BJ (cell line): ENCODE measurements around the gene PFKP. TPM values are rescaled to one million over a fixed set of nuclear protein-coding genes. Genes with fewer than 3 reads are reported as not detected.

Source experiments
- CTCF ChIA-PET: fragments of 350-600 bp; formaldehyde crosslinking; extraction: SDS; loops from one replicate; lab custom pipeline; 2021; ENCODE audit warnings: antibody characterized with exemption, inconsistent platforms; lab: Yijun Ruan, JAX
- POLR2A ChIA-PET: fragments of 300-600 bp; sonication (Branson Sonifier 250); formaldehyde crosslinking; extraction: SDS; loops from one replicate; lab custom pipeline; 2021; ENCODE audit warnings: antibody characterized with exemption; lab: Charles Lee
- DNase-seq: peaks from one replicate; pipeline ENCODE4 v3.0.0-alpha.2; 2011; ENCODE audit warnings: low read depth
- H3K27me3 ChIP-seq: 2 replicates; pipeline ENCODE4 v1.6.0; 2011; ENCODE audit warnings: low read length; ENCODE audit not compliant: control insufficient read depth, insufficient read depth
- H3K36me3 ChIP-seq: 2 replicates; pipeline ENCODE4 v1.5.1; 2011; ENCODE audit warnings: low read length; ENCODE audit not compliant: control insufficient read depth, insufficient read depth
- H3K4me3 ChIP-seq: 2 replicates; pipeline ENCODE4 v1.5.1; 2011; ENCODE audit warnings: low read depth, mild to moderate bottlenecking, control low read depth, low read length
- polyA plus RNA-seq: library from polyadenylated mRNA; depleted of rRNA; stranded (reverse); fragments of >200 nt; gene quantifications from 2 replicates; pipeline ENCODE4 v1.2.3, GENCODE V29; 2011
- TF ChIP-seq, protein P1 (sequence below): IDR thresholded peaks from 2 replicates; pipeline ENCODE4 v1.5.1; 2011; ENCODE audit warnings: low read depth, mild to moderate bottlenecking, control low read depth, inconsistent platforms, low read length, moderate library complexity; ENCODE audit not compliant: insufficient read depth

The PFKP gene
- polyA plus RNA-seq, 1 experiment = 138 TPM

DNA sequence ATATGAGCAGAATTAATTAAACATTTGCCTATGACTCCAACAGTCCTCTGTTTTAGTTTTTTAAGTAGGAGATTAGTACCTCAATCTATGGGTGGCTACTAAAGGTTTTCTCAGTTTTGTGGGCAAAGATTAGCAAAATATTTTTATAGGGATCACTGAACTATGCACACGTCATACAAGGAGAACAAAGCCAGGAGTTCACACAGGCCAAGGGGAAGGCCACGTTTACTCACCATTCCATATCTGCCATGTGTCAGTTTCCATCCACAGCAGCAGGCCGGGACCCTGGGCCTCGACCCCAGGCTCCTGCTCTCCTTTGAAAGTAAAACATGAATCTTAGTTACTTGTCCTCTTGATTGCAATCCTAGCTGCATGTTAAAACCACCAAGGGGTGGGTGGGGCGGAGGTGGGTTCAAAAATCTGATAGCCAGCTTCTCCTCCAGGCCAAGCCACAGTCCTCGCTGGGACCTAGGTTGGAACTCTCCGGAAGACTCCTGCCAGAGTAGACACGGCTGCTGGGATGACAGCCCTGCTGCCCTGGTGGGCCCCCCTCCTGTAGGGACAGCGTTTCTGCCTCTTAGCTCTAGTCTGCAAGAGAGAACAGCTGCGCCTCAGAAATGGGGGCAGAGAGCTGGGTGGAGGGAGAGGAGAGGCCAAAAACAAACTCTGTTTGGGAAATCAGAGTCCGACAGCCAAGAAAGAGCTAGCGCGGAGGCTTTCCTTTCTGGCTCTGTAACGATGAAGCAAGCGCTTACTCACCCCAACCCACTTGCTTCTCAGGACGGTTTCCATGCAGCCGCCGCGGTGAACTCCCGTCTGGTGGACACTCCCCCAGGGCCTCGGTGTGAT lies 69.6 kb downstream of the PFKP start:
- H3K36me3 ChIP-seq = peaks cover 55% of the 10 kb centered on the region
- DNase-seq = no peak
- no peaks in the 10 kb centered on the region for H3K27me3 ChIP-seq
- TF ChIP-seq, protein P1, sequence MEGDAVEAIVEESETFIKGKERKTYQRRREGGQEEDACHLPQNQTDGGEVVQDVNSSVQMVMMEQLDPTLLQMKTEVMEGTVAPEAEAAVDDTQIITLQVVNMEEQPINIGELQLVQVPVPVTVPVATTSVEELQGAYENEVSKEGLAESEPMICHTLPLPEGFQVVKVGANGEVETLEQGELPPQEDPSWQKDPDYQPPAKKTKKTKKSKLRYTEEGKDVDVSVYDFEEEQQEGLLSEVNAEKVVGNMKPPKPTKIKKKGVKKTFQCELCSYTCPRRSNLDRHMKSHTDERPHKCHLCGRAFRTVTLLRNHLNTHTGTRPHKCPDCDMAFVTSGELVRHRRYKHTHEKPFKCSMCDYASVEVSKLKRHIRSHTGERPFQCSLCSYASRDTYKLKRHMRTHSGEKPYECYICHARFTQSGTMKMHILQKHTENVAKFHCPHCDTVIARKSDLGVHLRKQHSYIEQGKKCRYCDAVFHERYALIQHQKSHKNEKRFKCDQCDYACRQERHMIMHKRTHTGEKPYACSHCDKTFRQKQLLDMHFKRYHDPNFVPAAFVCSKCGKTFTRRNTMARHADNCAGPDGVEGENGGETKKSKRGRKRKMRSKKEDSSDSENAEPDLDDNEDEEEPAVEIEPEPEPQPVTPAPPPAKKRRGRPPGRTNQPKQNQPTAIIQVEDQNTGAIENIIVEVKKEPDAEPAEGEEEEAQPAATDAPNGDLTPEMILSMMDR = no peak
- POLR2A ChIA-PET = no interaction called here
- CTCF ChIA-PET = interaction anchor here (1.4 kb wide), 1 partner anchor 12 kb away, joined by 3 read pairs; no protein-coding TSS in a partner anchor
- H3K4me3 ChIP-seq = no peak overlapping the region

DNA sequence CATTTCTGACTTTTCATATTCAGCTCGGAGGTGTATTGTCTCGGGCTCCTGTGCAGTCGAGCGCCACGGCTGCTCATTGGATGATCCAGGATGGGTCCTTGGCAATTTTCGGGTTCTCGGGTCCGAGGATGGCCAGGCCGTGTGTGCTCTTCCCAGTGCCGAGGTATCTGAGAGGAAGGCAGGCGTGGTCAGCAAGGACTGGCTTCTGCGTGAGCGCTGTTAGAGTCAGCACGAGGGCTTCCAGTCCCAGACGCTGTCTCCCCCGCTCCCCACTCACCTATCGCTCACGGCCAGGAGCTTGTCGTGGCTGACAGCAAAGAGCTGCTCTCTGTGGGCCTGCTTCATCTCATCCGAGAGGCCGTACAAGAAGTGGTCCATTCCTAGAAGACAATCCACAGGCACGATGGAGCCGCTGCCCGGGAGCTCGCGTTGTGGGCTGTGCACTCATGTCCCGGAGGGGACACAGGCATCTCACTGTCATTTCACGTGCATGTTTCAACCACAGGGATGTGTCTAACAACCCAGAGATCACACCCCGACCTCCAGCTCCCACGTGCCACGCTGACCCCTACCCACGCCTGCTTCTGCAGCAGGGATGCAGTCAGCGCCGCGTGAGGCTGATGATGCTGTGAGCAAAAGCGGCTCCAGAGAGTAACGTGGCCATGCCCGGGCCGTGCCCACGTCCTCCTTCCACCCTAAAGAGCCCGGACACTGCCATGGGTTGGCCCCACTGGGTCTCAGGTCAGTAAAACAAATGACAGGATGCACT lies 70.8 kb downstream of the PFKP start:
- DNase-seq = no peak
- POLR2A ChIA-PET = no interaction called here
- CTCF ChIA-PET = interaction anchor here (1.9 kb wide), 1 partner anchor 12 kb away, joined by 6 read pairs; no protein-coding TSS in a partner anchor
- Histone ChIP-seq H3K27me3 (no peaks in the 10 kb centered on the region), H3K4me3 (no peak overlapping the region), H3K36me3 (peaks cover 55% of the 10 kb centered on the region)
- TF ChIP-seq, protein P1 = no peak

DNA sequence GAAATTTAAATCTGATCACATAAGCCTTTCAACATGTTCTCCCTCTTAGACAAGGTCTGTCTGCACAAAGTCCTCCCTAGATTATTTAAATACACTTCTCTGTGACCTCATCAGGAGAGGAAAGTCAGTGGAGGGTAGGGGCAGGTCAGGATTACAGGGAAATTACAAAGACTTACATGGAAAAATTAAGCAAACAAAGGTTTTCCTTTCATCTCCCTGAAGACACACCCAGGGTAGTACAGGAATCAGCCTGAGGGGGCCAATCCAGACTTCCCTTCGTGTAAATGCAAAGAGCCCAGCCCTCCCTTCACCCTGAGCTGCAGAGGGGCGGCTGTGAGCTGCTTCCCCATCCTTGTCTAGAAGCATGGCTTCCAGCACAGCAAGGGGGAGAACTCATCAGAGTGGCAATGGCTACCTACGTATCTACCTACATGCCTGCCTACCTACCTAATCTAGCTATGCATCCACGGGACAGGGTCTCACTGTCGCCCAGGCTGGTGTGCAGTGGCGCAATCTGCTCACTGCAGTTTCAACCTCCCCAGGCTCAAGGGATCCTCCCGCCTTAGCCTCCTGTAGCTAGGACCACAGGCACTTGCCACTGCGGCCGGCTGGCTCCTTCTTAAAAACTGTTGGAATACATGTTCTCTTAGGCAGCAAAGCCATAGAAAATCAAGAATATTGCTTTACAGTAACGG lies 72.0 kb downstream of the PFKP start:
- Histone ChIP-seq H3K4me3 (no peak overlapping the region), H3K36me3 (peaks cover 57% of the 10 kb centered on the region), H3K27me3 (no peaks in the 10 kb centered on the region)
- CTCF ChIA-PET = interaction anchor here (1.9 kb wide), 1 partner anchor 14 kb away, joined by 6 read pairs; no protein-coding TSS in a partner anchor
- TF ChIP-seq, protein P1 = no peak
- POLR2A ChIA-PET = no interaction called here
- DNase-seq = no peak

DNA sequence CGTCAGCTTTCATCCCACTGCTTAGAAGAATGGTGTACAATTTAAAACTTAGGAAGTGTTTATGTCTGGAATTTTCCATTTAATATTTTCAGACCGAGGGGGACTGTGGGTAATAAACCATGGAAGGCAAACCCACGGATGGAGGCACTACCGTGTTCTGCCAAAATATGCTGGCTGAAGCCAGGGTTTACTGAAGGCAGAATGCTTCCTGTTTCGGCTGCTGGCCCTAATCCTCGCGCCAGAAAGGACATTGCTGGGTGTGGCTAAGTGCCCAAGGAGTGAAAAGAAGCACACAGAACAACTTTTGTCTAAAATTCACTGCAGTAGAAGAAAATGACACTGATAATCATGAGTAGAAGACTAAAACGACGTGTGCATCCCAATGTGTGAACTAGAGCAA lies 72.9 kb downstream of the PFKP start:
- CTCF ChIA-PET = no interaction called here
- Histone ChIP-seq H3K4me3 (no peak overlapping the region), H3K27me3 (no peaks in the 10 kb centered on the region), H3K36me3 (peaks cover 55% of the 10 kb centered on the region)
- TF ChIP-seq, protein P1 = no peak
- DNase-seq = no peak
- POLR2A ChIA-PET = no interaction called here
